ENCODE results near the gene HOXC6.

HOXC6 gene

GRCh38 chr12:53986686-53987483 lies 41.4 kb upstream of the HOXC6 start:
- H3K4me3 ChIP-seq (replicated peaks; ENCODE audit: low read depth, low read length) = peak overlapping the region; percentile 51
- no peak for DNase-seq (ENCODE audit: extremely low read depth, low read depth)
- TF ChIP-seq, protein P1, sequence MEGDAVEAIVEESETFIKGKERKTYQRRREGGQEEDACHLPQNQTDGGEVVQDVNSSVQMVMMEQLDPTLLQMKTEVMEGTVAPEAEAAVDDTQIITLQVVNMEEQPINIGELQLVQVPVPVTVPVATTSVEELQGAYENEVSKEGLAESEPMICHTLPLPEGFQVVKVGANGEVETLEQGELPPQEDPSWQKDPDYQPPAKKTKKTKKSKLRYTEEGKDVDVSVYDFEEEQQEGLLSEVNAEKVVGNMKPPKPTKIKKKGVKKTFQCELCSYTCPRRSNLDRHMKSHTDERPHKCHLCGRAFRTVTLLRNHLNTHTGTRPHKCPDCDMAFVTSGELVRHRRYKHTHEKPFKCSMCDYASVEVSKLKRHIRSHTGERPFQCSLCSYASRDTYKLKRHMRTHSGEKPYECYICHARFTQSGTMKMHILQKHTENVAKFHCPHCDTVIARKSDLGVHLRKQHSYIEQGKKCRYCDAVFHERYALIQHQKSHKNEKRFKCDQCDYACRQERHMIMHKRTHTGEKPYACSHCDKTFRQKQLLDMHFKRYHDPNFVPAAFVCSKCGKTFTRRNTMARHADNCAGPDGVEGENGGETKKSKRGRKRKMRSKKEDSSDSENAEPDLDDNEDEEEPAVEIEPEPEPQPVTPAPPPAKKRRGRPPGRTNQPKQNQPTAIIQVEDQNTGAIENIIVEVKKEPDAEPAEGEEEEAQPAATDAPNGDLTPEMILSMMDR (IDR thresholded peaks at IDR 0.05; ENCODE audit: low read depth, low read length, missing control alignments) = no peak

- H3K4me3 ChIP-seq (replicated peaks; ENCODE audit: low read depth, low read length) = no peak overlapping the region; the same call in 1 of the 2 replicates
- TF ChIP-seq, protein P1 (IDR thresholded peaks at IDR 0.05; ENCODE audit: low read depth, low read length, missing control alignments) = no peak
- no peak for DNase-seq (ENCODE audit: extremely low read depth, low read depth)
Measured at GRCh38 chr12:53987787-53988230, 40.4 kb upstream of the HOXC6 start.

DNA sequence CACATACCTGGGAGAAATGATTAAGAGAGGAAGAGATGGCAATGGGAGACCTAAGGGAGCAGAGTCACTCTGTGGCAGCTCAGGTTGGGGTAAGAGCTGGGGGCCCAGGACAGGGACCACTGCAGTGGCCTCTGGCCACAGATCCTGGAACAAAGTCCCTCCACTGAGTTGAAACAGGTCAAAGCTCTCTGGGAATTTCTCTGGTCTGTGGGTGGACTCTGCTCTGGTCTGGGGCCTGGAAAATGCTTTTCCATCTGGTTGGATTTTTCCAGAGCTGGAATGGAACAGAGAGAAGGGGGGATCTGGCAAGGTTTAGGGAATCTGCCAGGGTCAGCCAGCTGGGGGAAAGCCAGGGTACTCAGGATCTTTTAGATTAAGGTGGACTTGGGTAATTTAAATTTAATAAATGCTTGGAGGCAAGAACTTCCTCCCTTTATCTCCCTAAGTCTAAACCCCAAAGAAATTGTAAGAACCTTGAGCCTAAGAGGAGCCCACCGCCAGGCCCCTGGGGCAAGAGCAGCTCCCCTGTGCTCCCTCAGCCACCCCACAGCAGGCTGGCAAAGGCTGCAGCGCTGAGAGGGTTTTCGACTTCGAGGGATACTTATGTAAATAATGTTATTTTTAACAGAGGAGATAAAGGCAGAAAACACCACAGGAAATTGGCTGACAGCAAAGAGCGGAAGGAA lies 39.6 kb upstream of the HOXC6 start:
- no peak for DNase-seq (ENCODE audit: extremely low read depth, low read depth)
- no peak overlapping the region for H3K4me3 ChIP-seq (replicated peaks; ENCODE audit: low read depth, low read length)
- TF ChIP-seq, protein P1 (IDR thresholded peaks at IDR 0.05; ENCODE audit: low read depth, low read length, missing control alignments) = no peak

DNA sequence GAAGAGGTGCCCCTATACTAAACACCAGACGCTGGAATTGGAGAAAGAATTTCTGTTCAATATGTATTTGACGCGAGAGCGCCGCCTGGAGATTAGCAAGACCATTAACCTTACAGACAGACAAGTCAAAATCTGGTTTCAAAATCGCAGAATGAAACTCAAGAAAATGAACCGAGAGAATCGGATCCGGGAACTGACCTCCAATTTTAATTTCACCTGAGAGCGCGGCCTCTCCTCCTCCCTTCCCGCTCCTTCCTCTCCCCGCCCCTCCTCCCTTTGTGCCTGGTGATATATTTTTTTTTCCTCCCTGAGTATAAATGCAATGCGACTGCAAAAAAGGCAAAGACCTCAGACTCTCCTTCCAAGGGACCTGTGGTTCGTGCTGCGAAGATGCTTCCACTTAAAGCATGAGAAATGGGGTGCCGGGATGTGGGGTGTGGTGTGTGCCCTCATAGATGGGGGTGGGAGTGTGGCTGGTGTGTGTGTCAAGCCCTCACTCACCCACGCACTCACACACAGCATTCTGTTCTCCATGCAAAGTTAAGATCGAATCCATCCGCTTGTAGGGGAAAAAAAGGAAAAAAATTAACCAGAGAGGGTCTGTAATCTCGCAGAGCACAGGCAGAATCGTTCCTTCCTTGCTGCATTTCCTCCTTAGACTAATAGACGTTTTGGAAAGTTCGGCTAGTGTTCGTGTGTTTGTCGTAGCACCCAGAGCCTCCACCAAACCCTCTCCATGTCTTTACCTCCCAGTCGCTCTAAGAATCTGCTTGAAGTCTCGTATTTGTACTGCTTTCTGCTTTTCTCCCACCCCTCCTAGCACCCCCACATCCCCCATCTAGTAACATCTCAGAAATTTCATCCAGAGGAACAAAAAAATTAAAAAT lies 38.8 kb upstream of the HOXC6 start:
- TF ChIP-seq, protein P1 (IDR thresholded peaks at IDR 0.05; ENCODE audit: low read depth, low read length, missing control alignments) = peak; percentile 46
- no peak for DNase-seq (ENCODE audit: extremely low read depth, low read depth)
- H3K4me3 ChIP-seq (replicated peaks; ENCODE audit: low read depth, low read length) = no peak overlapping the region

GRCh38 chr12:53990311-53991076 lies 37.7 kb upstream of the HOXC6 start:
- no peak for DNase-seq (ENCODE audit: extremely low read depth, low read depth)
- H3K4me3 ChIP-seq (replicated peaks; ENCODE audit: low read depth, low read length) = no peak overlapping the region
- TF ChIP-seq, protein P1 (IDR thresholded peaks at IDR 0.05; ENCODE audit: low read depth, low read length, missing control alignments) = no peak

DNA sequence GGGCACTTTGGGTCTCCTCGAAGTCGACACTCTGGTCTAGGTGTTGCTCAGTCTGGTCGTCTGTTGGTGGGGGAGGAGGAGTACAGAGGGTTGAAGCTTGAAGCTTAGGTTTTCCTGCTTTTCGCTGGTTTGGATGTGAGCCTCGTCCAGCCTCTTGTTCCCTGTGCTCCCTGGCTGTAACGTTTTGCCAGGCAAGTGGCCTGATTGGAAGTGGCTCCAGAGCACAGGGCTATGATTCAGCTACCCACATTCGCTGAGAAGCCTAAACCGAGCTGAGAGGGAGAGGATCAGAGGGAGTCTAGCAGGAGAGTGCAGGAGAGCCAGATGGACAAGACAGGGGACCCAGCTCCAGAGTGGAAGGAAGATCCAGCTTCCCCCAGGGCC lies 37.2 kb upstream of the HOXC6 start:
- TF ChIP-seq, protein P1 (IDR thresholded peaks at IDR 0.05; ENCODE audit: low read depth, low read length, missing control alignments) = no peak
- no peak overlapping the region for H3K4me3 ChIP-seq (replicated peaks; ENCODE audit: low read depth, low read length)
- no peak for DNase-seq (ENCODE audit: extremely low read depth, low read depth)
